Activated CD4-positive, alpha-beta T cell treated with anti-CD3 and anti-CD28 coated beads for 36 hours (primary cell): Measurements from ENCODE around the gene ACVR2B. TPM values are rescaled to one million over a fixed set of nuclear protein-coding genes. Genes with fewer than 3 reads are reported as not detected.
A peak's percentile ranks its signal among the peaks of the same experiment; 100 is the strongest.

Experiments used
- ATAC-seq: fragments of 200-7000 bp; cut with Tn5 transposase; one replicate; pipeline ENCODE4 v1.10.0; 2021; ENCODE audit warnings: mild to moderate bottlenecking, moderate library complexity
- CTCF ChIA-PET: fragments of 350-600 bp; sonication (Branson Sonifier 250); formaldehyde crosslinking; loops from one replicate; lab custom pipeline; 2021; ENCODE audit warnings: antibody characterized with exemption; lab: Charles Lee
- POLR2A ChIA-PET: fragments of 350-600 bp; sonication (Branson Sonifier 250); formaldehyde crosslinking; loops from one replicate; lab custom pipeline; 2021; ENCODE audit warnings: antibody characterized with exemption, inconsistent platforms; lab: Charles Lee
- DNase-seq: peaks from one replicate; pipeline ENCODE4 v3.0.0-alpha.2; 2020
- H3K27ac Mint-ChIP-seq: one replicate; pipeline ENCODE4 v1.8.0; 2021; ENCODE audit warnings: mixed read lengths
- H3K27me3 Mint-ChIP-seq: one replicate; pipeline ENCODE4 v1.8.0; 2021; ENCODE audit warnings: mixed read lengths
- H3K36me3 Mint-ChIP-seq: one replicate; pipeline ENCODE4 v1.8.0; 2021; ENCODE audit warnings: low read depth, mixed read lengths
- H3K4me1 Mint-ChIP-seq: one replicate; pipeline ENCODE4 v1.8.0; 2021; ENCODE audit warnings: mixed read lengths
- H3K4me3 Mint-ChIP-seq: one replicate; pipeline ENCODE4 v1.8.0; 2021; ENCODE audit warnings: mild to moderate bottlenecking, moderate library complexity, mixed read lengths
- H3K9me3 Mint-ChIP-seq: one replicate; pipeline ENCODE4 v1.8.0; 2021; ENCODE audit warnings: low read depth, mixed read lengths
- intact Hi-C, 2 experiments: fragments of 100-400 bp; cut with DNase I in 1 of 2; cut with micrococcal nuclease in 1 of 2; formaldehyde crosslinking; loops; one replicate each; pipeline versions ENCODE4 v1.14.2 to v1.15.1; 2022 to 2024; cut with DNase I, micrococcal nuclease
- total RNA-seq, 2 experiments: library from RNA; stranded (reverse); gene quantifications; one replicate each; pipeline ENCODE4 v1.2.3, GENCODE V29; 2021

Gene ACVR2B
- total RNA-seq, 2 experiments from 2014 or later, result 5.7 to 6.9 TPM

- Mint-ChIP-seq H3K9me3 (no peaks in the 10 kb centered on the region), H3K4me1 (no peaks in the 10 kb centered on the region), H3K4me3 (no peak overlapping the region), H3K27ac (no peak overlapping the region), H3K36me3 (no peaks in the 10 kb centered on the region), H3K27me3 (no peaks in the 10 kb centered on the region)
- DNase-seq, result no peak
- ChIA-PET CTCF (interaction anchor here (0.7 to 1.5 kb wide), 4 partner anchors 11 to 264 kb away, joined by 3 to 4 read pairs (median 3); partner anchors contain the start of gene XYLB), POLR2A (no interaction called here)
- intact Hi-C loops, result no loop called here
- no peak for ATAC-seq
These were observed 36.1 kb downstream of the ACVR2B start for GRCh38 chr3:38489766-38490165.

GRCh38 chr3:38490281-38491030 lies 36.8 kb downstream of the ACVR2B start:
- no peak overlapping the region for H3K4me3 Mint-ChIP-seq
- ATAC-seq (no peak), DNase-seq (no peak)
- no peaks in the 10 kb centered on the region for H3K4me1 Mint-ChIP-seq
- no peaks in the 10 kb centered on the region for H3K9me3 Mint-ChIP-seq
- H3K27me3 Mint-ChIP-seq, result no peaks in the 10 kb centered on the region
- no peaks in the 10 kb centered on the region for H3K36me3 Mint-ChIP-seq
- no peak overlapping the region for H3K27ac Mint-ChIP-seq
- intact Hi-C loops, result no loop called here
- ChIA-PET CTCF (interaction anchor here (0.7 to 1.5 kb wide), 4 partner anchors 11 to 265 kb away, joined by 3 to 4 read pairs (median 3); partner anchors contain the start of gene XYLB), POLR2A (no interaction called here)

GRCh38 chr3:38491215-38491614 lies 37.5 kb downstream of the ACVR2B start:
- DNase-seq (no peak), ATAC-seq (no peak)
- Mint-ChIP-seq H3K27ac (no peak overlapping the region), H3K4me1 (no peaks in the 10 kb centered on the region), H3K27me3 (no peaks in the 10 kb centered on the region), H3K36me3 (no peaks in the 10 kb centered on the region), H3K9me3 (no peaks in the 10 kb centered on the region), H3K4me3 (no peak overlapping the region)
- CTCF ChIA-PET, result interaction anchor here (0.9 to 1.5 kb wide), 3 partner anchors 10 to 509 kb away, joined by 3 read pairs; no protein-coding TSS in a partner anchor
- intact Hi-C loops, result no loop called here
- POLR2A ChIA-PET, result no interaction called here

GRCh38 chr3:38493031-38493430 lies 39.3 kb downstream of the ACVR2B start:
- no peaks in the 10 kb centered on the region for H3K36me3 Mint-ChIP-seq
- no peaks in the 10 kb centered on the region for H3K27me3 Mint-ChIP-seq
- intact Hi-C loops, result no loop called here
- no peaks in the 10 kb centered on the region for H3K9me3 Mint-ChIP-seq
- ChIA-PET POLR2A (no interaction called here), CTCF (interaction anchor here (1.0 to 1.5 kb wide), 6 partner anchors 13 to 169 kb away, joined by 3 to 7 read pairs (median 4); partner anchors contain the start of gene XYLB)
- H3K4me3 Mint-ChIP-seq, result no peak overlapping the region
- DNase-seq (no peak), ATAC-seq (no peak)
- H3K27ac Mint-ChIP-seq, result no peak overlapping the region
- H3K4me1 Mint-ChIP-seq, result peaks cover 8% of the 10 kb centered on the region

GRCh38 chr3:38496131-38496910 lies 42.6 kb downstream of the ACVR2B start, which contains the start of gene EXOG:
EXOG (plus strand) TSS chr3:38496340; CDS start chr3:38496368, 28 bp downstream.
- peak within 1 kb of the TSS; percentile 86 for H3K4me3 Mint-ChIP-seq
- H3K9me3 Mint-ChIP-seq, result no peaks in the 10 kb centered on the region
- peaks cover 18% of the 10 kb centered on the region for H3K4me1 Mint-ChIP-seq
- H3K27me3 Mint-ChIP-seq, result no peaks in the 10 kb centered on the region
- peak; percentile 98 for DNase-seq
- H3K36me3 Mint-ChIP-seq, result peaks cover 9% of the 10 kb centered on the region
- intact Hi-C loops, result loop anchor here (1.0 to 5.0 kb wide), 12 partner anchors 25 to 886 kb away; partner anchors contain the start of genes ACAA1 (in 1 of the 2), ACVR2B (in 1 of the 2), SLC25A38 (in 1 of the 2) and XYLB (in 1 of the 2)
- H3K27ac Mint-ChIP-seq, result peak within 1 kb of the TSS; percentile 92
- peak; percentile 88 for ATAC-seq
- ChIA-PET POLR2A (interaction anchor here (0.7 to 1.1 kb wide), 3 partner anchors 25 to 330 kb away, joined by 4 to 6 read pairs (median 4); no protein-coding TSS in a partner anchor), CTCF (interaction anchor here (0.6 to 5.3 kb wide), 22 partner anchors 9 to 796 kb away, joined by 3 to 35 read pairs (median 3); partner anchors contain the start of gene XYLB)

- Mint-ChIP-seq H3K4me1 (peaks cover 18% of the 10 kb centered on the region), H3K36me3 (peaks cover 13% of the 10 kb centered on the region), H3K4me3 (peak overlapping the region; percentile 86), H3K9me3 (no peaks in the 10 kb centered on the region), H3K27me3 (no peaks in the 10 kb centered on the region), H3K27ac (peak overlapping the region; percentile 92)
- no peak for DNase-seq
- ATAC-seq, result no peak
- ChIA-PET CTCF (interaction anchor here (0.6 to 5.3 kb wide), 18 partner anchors 10 to 503 kb away, joined by 3 to 35 read pairs (median 3); partner anchors contain the start of gene XYLB), POLR2A (interaction anchor here (0.6 to 0.7 kb wide), 4 partner anchors 17 to 331 kb away, joined by 4 to 6 read pairs (median 5); no protein-coding TSS in a partner anchor)
- intact Hi-C loops, result loop anchor here (2.0 to 5.0 kb wide), 5 partner anchors 154 to 885 kb away; partner anchors contain the start of gene SLC25A38 (in 1 of the 2)
These were observed 43.3 kb downstream of the ACVR2B start for GRCh38 chr3:38497031-38497430.

- intact Hi-C loops, result no loop called here
- CTCF ChIA-PET, result interaction anchor here (0.6 to 3.0 kb wide), 4 partner anchors 11 to 74 kb away, joined by 3 to 27 read pairs (median 4); no protein-coding TSS in a partner anchor
- H3K36me3 Mint-ChIP-seq, result peaks cover 25% of the 10 kb centered on the region
- no peak overlapping the region for H3K27ac Mint-ChIP-seq
- DNase-seq (no peak), ATAC-seq (no peak)
- H3K4me1 Mint-ChIP-seq, result peaks cover 18% of the 10 kb centered on the region
- H3K27me3 Mint-ChIP-seq, result no peaks in the 10 kb centered on the region
- no peak overlapping the region for H3K4me3 Mint-ChIP-seq
- no peaks in the 10 kb centered on the region for H3K9me3 Mint-ChIP-seq
- POLR2A ChIA-PET, result no interaction called here
These were observed 47.2 kb downstream of the ACVR2B start for GRCh38 chr3:38500688-38501417.

- H3K4me3 Mint-ChIP-seq, result no peak overlapping the region
- ATAC-seq (no peak), DNase-seq (no peak)
- no peaks in the 10 kb centered on the region for H3K9me3 Mint-ChIP-seq
- H3K27me3 Mint-ChIP-seq, result no peaks in the 10 kb centered on the region
- H3K36me3 Mint-ChIP-seq, result peaks cover 29% of the 10 kb centered on the region
- intact Hi-C loops, result no loop called here
- no peaks in the 10 kb centered on the region for H3K4me1 Mint-ChIP-seq
- POLR2A ChIA-PET, result interaction anchor here (0.7 kb wide), 1 partner anchor 341 kb away, joined by 3 read pairs; no protein-coding TSS in a partner anchor
- CTCF ChIA-PET, result interaction anchor here (0.6 to 5.1 kb wide), 3 partner anchors 10 to 976 kb away, joined by 3 to 39 read pairs (median 5); partner anchors contain the start of gene EXOG
- no peak overlapping the region for H3K27ac Mint-ChIP-seq
These were observed 53.4 kb downstream of the ACVR2B start for GRCh38 chr3:38507120-38507519.

GRCh38 chr3:38509732-38510131 lies 56.0 kb downstream of the ACVR2B start:
- DNase-seq, result no peak
- H3K4me1 Mint-ChIP-seq, result no peaks in the 10 kb centered on the region
- ATAC-seq, result no peak
- ChIA-PET CTCF (interaction anchor here (1.2 to 5.1 kb wide), 3 partner anchors 12 to 141 kb away, joined by 3 to 39 read pairs (median 8); no protein-coding TSS in a partner anchor), POLR2A (no interaction called here)
- H3K9me3 Mint-ChIP-seq, result no peaks in the 10 kb centered on the region
- H3K27me3 Mint-ChIP-seq, result no peaks in the 10 kb centered on the region
- H3K36me3 Mint-ChIP-seq, result peaks cover 24% of the 10 kb centered on the region
- no peak overlapping the region for H3K4me3 Mint-ChIP-seq
- intact Hi-C loops, result no loop called here
- no peak overlapping the region for H3K27ac Mint-ChIP-seq

- Mint-ChIP-seq H3K4me1 (no peaks in the 10 kb centered on the region), H3K4me3 (no peak overlapping the region), H3K27ac (no peak overlapping the region), H3K9me3 (no peaks in the 10 kb centered on the region), H3K36me3 (peaks cover 25% of the 10 kb centered on the region), H3K27me3 (no peaks in the 10 kb centered on the region)
- intact Hi-C loops, result no loop called here
- ATAC-seq (no peak), DNase-seq (no peak)
- ChIA-PET POLR2A (no interaction called here), CTCF (interaction anchor here (0.8 to 5.1 kb wide), 5 partner anchors 9 to 140 kb away, joined by 3 to 39 read pairs (median 3); no protein-coding TSS in a partner anchor)
These were observed 56.9 kb downstream of the ACVR2B start for GRCh38 chr3:38510631-38511030.
